Stimulated activated CD8-positive, alpha-beta memory T cell treated with anti-CD3 and anti-CD28 coated beads, Interleukin-12 subunit alpha, Interleukin-12 subunit beta, amount 100 ng/mL, for 4 hours (primary cell): ENCODE data around the gene METTL27.
A peak's percentile ranks its signal among the peaks of the same experiment; 100 is the strongest.
"Not testable (repeated sequence)": the region's sequence is repeated elsewhere in the genome, so short reads cannot be mapped to it uniquely, and the experiment has no call there.

Experiments used
- DNase-seq: peaks from one replicate; pipeline ENCODE4 v3.0.0-alpha.2; 2020; ENCODE audit warnings: low read depth

Gene METTL27

DNA sequence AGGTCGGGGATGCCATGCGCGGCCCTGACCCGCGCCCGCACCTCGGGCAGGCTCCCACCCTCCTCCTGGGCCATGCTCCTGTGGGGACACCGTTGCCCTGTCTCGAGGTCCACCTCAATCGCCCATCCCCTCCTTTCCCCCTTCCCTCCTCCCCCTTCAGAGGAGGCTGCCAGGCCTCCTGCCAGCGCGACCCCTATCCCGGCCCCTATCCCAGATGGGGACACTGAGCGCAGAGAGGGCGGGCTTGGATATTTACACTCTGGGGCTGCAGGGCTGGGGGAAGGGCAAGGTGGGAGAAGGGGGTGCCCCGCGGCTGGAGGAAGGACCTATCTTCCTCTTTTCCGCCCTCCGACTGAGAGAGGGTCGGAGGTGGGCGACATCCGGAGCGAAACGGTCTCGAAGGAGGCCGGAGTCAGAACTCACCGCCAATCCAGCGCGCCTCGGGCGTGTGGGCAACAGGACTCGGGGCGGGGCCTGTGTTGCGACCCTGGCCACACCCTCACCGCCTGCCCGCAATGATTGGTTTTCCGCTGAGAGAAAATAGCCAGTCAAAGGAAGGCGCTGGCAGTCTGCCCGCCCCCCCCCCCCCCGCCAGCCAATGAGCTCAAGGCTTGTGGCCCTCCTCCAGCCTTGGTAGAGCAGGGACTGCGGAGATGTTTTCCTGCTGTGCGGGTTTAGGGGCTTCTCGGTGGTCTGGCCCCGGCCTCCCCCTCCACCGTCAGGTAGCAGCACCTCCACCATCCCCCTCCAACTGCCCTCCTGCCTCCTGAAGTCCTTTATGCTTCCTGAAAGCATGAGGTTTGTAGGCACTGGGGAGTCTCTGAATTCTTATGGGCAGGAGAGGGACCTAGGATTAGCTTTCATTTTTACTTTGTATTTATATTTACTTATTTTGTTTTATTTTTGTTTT is at the start of gene METTL27:
TSS of gene METTL27 (minus strand) at position 450 of the 910 bp plus-strand sequence. CDS start at position 74, 376 bp downstream.
- DNase-seq = peak; percentile 77

GRCh38 chr7:73891178-73891885 is 49.0 kb upstream of the METTL27 start:
- DNase-seq = no peak

GRCh38 chr7:73890555-73891147 is 48.3 kb upstream of the METTL27 start:
- no peak for DNase-seq

DNA sequence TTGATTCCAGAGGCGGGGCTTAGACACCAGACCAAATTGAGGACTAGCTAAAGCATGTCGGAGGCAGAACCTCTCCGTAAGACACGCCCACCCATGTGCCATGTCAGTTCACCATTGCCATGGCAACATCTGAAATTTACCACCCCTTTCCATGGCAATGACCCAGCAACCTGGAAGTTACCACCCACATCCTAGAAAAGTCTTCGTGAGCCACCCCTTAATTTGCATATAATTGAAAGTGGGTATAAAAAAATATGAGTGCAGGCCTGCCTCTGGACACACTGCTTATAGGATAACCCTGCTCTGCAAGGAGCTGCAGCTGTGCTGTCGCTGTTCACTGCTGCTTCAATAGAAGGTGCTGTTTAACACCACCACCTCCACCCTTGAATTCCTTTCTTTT is 46.6 kb upstream of the METTL27 start:
- DNase-seq = no peak

- no peak for DNase-seq
Measured at GRCh38 chr7:73887762-73888161, 45.4 kb upstream of the METTL27 start.

DNA sequence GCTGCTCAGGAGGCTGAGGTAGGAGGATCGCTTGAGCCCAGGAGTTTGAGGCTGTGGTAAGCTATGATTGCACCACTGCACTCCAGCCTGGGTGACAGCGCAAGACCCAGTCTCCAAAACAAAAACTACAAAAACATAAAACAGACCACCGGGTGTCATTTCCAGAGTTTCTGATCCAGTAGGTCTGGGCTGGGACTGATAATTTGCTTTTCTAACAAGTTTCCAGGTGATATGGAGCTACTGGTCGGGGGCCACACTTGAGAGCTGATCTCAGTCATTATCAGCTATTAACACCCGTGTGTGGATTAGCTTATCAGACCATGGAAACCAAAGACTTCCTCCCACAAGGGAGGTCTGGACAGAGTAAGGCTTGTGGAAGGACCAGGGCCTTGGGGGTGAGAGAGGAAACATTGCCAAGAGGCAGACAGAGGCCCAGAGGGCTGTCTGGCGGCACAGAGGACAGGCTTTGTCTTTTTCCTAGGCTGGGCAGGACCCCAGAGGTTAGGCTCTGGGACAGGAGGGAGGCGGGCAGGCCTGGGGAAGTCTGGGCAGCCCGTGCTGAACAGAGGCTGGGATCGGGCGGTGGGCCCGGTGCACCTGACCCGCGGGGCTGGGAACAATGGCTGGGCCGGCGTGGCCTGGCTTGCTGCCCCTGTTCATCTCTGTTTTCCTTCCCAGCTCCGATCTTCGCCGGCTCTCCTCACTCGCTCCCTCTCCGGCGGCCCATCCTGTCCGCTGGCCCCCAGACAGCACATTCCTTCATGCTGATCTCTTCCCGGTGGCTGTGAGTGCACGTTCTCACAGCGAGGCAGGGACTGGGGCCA is 43.9 kb upstream of the METTL27 start:
- no peak for DNase-seq

DNA sequence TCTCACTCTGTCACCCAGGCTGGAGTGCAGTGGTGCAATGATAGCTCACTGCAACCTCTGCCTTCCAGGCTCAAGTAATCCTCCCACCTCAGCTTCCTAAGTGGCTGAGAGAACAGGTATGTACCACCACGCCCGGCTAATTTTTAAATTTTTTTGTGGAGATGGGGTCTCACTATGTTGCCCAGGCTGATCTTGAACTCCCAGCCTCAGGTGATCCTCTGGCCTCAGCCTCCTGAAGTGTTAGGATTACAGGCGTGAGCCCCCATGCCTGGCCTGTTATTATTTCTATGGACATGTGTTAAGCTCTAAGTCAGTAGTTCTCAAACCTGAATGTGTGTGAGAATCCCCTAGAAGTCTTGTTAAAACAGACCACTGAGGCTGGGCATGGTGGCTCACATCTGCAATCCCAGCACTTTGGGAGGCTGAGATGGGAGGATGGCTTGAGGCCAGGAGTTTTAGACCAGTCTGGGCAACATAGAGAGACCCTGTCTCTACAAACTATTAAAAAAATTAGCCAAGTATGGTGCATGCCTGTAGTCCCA is 43.2 kb upstream of the METTL27 start:
- DNase-seq = no peak

DNA sequence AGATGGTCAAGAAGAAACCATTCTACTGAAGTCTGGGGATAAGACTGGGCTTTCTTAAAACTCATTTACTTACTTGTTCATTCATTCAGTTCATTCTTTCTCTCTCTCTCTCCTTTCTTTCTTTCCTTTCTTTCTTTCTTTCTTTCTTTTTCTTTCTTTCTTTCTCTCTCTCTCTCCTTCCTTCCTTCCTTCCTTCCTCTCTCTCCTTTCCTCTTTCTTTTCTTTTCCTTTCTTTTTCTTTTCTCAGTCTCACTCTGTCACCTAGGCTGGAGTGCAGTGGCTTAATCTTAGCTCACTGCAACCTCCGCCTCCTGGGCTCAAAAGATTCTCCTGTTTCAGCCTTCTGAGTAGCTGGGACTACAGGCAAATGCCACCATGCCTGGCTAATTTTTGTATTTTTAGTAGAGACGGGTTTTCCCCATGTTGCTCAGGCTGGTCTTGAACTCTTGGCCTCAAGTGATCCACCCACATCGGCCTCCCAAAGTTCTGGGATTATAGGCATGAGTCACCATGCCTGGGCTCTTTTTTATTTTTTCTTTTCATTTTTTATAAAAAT is 42.6 kb upstream of the METTL27 start:
- DNase-seq = not testable (repeated sequence)

DNA sequence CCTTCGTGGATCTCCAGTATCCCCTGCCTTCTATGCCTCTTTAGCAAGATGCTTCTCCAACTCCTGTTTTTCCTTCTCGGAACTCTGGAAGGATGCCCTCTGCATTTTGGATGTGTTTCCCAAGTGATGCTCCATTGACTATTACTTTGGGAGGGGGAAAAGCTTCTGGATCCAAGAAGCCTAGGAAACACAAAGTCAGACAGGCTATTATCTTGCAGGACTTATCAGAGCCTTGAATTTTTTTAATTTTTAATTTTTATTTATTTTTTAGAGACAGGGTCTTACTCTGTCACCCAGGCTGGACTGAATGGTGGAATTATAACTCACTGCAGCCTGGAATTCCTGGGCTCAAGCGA is 39.7 kb upstream of the METTL27 start:
- DNase-seq = no peak

- DNase-seq = no peak
Measured at GRCh38 chr7:73881352-73882046, 39.2 kb upstream of the METTL27 start.

- no peak for DNase-seq
Measured at GRCh38 chr7:73880755-73881328, 38.5 kb upstream of the METTL27 start.

GRCh38 chr7:73879977-73880681 is 37.8 kb upstream of the METTL27 start:
- DNase-seq = no peak

GRCh38 chr7:73876973-73877372 is 34.7 kb upstream of the METTL27 start:
- no peak for DNase-seq

DNA sequence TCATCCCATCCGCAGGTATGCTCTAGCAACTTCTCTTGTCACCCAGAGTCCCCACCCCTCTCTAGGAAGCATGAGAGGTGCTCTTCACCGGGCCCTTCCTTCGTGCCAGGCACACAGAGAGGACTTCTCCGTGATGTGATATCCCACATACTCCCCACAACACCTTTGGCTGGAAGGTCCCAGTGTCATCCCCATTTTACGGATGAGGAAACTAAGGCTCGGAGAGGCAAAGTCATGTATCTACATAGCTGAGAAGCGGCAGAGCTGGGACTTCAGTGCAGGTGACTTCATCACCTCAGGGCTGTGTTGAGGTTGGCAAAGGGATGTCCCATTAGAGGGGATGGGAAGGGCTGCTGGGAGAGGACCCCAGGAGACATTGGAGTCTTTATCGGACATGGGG is 34.0 kb upstream of the METTL27 start:
- DNase-seq = no peak

- no peak for DNase-seq
Measured at GRCh38 chr7:73872056-73872908, 30.0 kb upstream of the METTL27 start.

- no peak for DNase-seq
Measured at GRCh38 chr7:73871163-73872011, 29.1 kb upstream of the METTL27 start.

GRCh38 chr7:73870041-73870492 is 27.8 kb upstream of the METTL27 start:
- no peak for DNase-seq
